HFF-Myc (cell line): ENCODE results near the gene CLPSL1.

Experiments
- DNase-seq: peaks from one replicate; pipeline ENCODE4 v3.0.0-alpha.2; 2011; ENCODE audit warnings: low read depth; ENCODE audit errors: extremely low read depth
- H3K4me3 ChIP-seq: replicated peaks from 2 replicates; pipeline ENCODE4 v1.5.1; 2011; ENCODE audit warnings: low read depth, mild to moderate bottlenecking, control low read depth, low read length
- CTCF ChIP-seq: IDR thresholded peaks from 2 replicates; pipeline ENCODE4 v1.5.1; 2012; ENCODE audit warnings: mild to moderate bottlenecking, low read depth, low read length, control low read depth; ENCODE audit errors: missing control alignments

The CLPSL1 gene

DNA sequence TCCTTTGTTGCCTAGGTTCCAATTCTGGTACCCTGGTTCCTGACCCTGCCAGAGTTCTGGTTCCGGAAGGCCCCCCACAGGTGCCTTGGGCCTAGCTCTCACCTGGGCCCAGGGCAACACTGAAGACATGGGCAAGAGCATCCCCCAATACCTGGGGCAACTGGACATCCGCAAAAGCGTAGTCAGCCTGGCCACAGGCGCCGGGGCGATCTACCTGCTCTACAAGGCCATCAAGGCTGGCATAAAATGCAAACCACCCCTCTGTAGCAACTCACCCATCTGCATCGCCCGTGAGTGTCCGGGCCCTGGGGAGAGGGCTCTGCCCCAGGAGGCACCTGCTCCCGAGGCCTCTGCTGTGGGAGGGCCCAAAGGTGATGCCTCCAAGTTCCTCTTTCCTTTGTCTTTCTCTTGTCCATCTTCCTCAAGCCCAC, 43.8 kb upstream of the CLPSL1 start, which contains the start of gene ARMC12:
Gene ARMC12, plus strand, starts transcription at position 51 of the 431 bp plus-strand sequence. Its CDS starts 77 bp downstream, at position 128.
- no peak for TF ChIP-seq CTCF
- no peak within 1 kb of the TSS for H3K4me3 ChIP-seq
- DNase-seq: no peak

DNA sequence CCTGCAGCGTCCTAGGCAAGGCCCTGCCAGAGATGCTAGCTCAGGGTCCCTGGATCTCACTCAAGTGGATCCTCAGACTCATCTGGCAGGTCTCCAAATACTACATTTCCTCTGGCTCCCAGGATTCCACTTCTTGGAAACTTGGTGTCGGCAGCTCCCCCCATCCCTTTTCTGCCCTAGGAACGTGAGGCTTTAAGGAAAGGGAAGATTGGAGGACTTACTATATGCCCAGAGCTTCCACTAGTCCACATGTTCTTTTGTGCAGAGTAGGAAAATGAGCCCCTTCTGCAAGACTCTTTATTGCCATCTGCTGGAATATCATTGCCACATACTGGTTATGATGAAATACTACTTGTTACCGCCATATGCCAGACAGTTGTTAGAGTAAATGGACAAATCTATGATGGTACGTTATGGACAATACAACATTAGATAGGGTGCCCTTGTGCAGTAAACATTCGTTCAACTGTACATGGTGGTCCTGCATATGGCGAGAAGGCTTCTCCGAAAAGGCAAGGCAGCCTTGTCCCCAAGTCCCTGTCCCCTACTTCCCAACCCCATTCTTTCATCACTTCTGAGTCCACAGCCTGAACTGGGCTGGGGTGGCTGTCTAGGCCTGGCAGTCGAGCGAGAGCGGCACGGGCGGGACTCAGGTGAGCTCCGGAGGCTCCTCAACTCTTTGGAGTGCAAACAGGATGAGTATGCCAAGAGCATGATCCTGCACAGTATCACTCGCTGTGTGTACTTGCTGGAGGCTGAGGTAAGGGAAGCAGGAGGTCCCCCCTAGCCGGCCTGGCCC, 43.2 kb upstream of the CLPSL1 start:
- peak; percentile 74 for DNase-seq
- TF ChIP-seq CTCF: peak; percentile 65
- H3K4me3 ChIP-seq: no peak overlapping the region

- no peak overlapping the region for H3K4me3 ChIP-seq
- DNase-seq: no peak
- TF ChIP-seq CTCF: no peak
These were observed 40.9 kb upstream of the CLPSL1 start for GRCh38 chr6:35739645-35740524.

DNA sequence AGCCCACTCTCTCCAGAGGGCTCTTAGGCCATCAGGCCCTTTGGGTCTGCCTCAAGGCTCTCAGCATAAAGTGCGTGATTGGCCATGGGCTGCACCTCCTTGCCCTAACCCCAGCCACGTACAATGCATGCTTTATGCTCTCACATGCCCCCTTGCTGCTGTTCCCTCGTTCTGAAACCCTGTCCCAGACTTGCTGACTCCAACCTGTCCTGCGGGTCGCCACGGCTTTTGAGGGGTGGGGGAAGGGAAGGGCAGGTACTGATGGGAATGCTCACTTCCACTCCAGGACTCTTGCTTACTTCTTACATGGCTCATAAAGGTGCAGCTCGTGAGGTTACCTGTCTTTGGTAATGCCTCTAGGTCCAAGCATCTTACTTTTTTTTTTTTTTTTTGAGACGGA, 38.0 kb upstream of the CLPSL1 start:
- no peak for TF ChIP-seq CTCF

DNA sequence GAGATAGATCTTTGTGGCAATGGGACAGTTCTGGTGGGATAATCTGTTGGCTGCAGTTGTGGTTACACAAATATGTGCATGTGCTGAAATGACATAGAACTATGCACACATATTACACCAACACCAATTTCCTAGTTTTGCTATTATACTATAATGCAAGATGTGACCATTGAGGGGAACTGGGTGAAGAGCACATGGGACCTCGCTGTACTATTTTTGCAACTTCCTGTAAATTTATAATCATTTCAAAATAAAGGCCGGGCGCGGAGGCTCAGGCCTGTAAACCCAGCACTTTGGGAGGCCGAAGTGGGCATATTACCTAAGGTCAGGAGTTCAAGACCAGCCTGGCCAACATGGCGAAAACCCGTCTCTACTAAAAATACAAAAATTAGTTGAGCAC, 35.3 kb upstream of the CLPSL1 start:
- no peak for DNase-seq
- H3K4me3 ChIP-seq: no peak overlapping the region
- TF ChIP-seq CTCF: no peak

More for the DNA sequence above, 38.0 kb upstream of the CLPSL1 start:
- no peak for DNase-seq
- H3K4me3 ChIP-seq: no peak overlapping the region

- no peak for TF ChIP-seq CTCF
These were observed 34.3 kb upstream of the CLPSL1 start for GRCh38 chr6:35746516-35746915.

More at GRCh38 chr6:35746516-35746915, 34.3 kb upstream of the CLPSL1 start:
- DNase-seq: no peak
- no peak overlapping the region for H3K4me3 ChIP-seq
